ENCODE data around the gene MTARC2.

GRCh38 chr1:220711056-220711809 is 36.9 kb upstream of the MTARC2 start:
- TF ChIP-seq CTCF (IDR thresholded peaks at IDR 0.05; ENCODE audit: low read length) (no peak), EZH2 (IDR thresholded peaks at IDR 0.05; ENCODE audit: borderline replicate concordance, low read length) (no peak)
